ENCODE data around the gene SNRNP200.

Gene SNRNP200
- total RNA-seq, result 393 to 459 reads per million in 2 experiments

GRCh38 chr2:96305091-96305978 lies at the start of gene SNRNP200:
SNRNP200 (minus strand) TSS chr2:96305546; CDS start chr2:96305437, 109 bp downstream.
- DNase-seq (ENCODE audit: low read depth), result peak; percentile 86

- no peak for DNase-seq (ENCODE audit: low read depth)
Observed at GRCh38 chr2:96354492-96354891, 49.1 kb upstream of the SNRNP200 start.

GRCh38 chr2:96353606-96354101 lies 48.3 kb upstream of the SNRNP200 start:
- DNase-seq (ENCODE audit: low read depth), result no peak

GRCh38 chr2:96353032-96353561 lies 47.8 kb upstream of the SNRNP200 start:
- DNase-seq (ENCODE audit: low read depth), result no peak

GRCh38 chr2:96347395-96347794 lies 42.0 kb upstream of the SNRNP200 start:
- no peak for DNase-seq (ENCODE audit: low read depth)

- DNase-seq (ENCODE audit: low read depth), result no peak
Observed at GRCh38 chr2:96345868-96346462, 40.6 kb upstream of the SNRNP200 start.

- DNase-seq (ENCODE audit: low read depth), result no peak
Observed at GRCh38 chr2:96345438-96345837, 40.1 kb upstream of the SNRNP200 start.

GRCh38 chr2:96344011-96344410 lies 38.7 kb upstream of the SNRNP200 start:
- peak; percentile 19 for DNase-seq (ENCODE audit: low read depth)

- no peak for DNase-seq (ENCODE audit: low read depth)
Observed at GRCh38 chr2:96342085-96342484, 36.7 kb upstream of the SNRNP200 start.

GRCh38 chr2:96341641-96342040 lies 36.3 kb upstream of the SNRNP200 start:
- DNase-seq (ENCODE audit: low read depth), result no peak

- DNase-seq (ENCODE audit: low read depth), result no peak
Observed at GRCh38 chr2:96340493-96341414, 35.4 kb upstream of the SNRNP200 start.

GRCh38 chr2:96336873-96337272 lies 31.5 kb upstream of the SNRNP200 start:
- no peak for DNase-seq (ENCODE audit: low read depth)

GRCh38 chr2:96336104-96336775 lies 30.9 kb upstream of the SNRNP200 start:
- DNase-seq (ENCODE audit: low read depth), result no peak

- DNase-seq (ENCODE audit: low read depth), result no peak
Observed at GRCh38 chr2:96333708-96334107, 28.4 kb upstream of the SNRNP200 start.

- no peak for DNase-seq (ENCODE audit: low read depth)
Observed at GRCh38 chr2:96330407-96330806, 25.1 kb upstream of the SNRNP200 start.

GRCh38 chr2:96329874-96330273 lies 24.5 kb upstream of the SNRNP200 start:
- no peak for DNase-seq (ENCODE audit: low read depth)

GRCh38 chr2:96329456-96329855 lies 24.1 kb upstream of the SNRNP200 start:
- no peak for DNase-seq (ENCODE audit: low read depth)

- no peak for DNase-seq (ENCODE audit: low read depth)
Observed at GRCh38 chr2:96326990-96327820, 21.9 kb upstream of the SNRNP200 start.

GRCh38 chr2:96326564-96326963 lies 21.2 kb upstream of the SNRNP200 start:
- DNase-seq (ENCODE audit: low read depth), result no peak

GRCh38 chr2:96325884-96326255 lies 20.5 kb upstream of the SNRNP200 start:
- DNase-seq (ENCODE audit: low read depth), result peak; percentile 16
